HEK293 (cell line): ENCODE measurements around the gene EMSY.

Experiments used
- KLF16 ChIP-seq: fragments of 450-650 bp; formaldehyde crosslinking; IDR thresholded peaks from 2 replicates; pipeline ENCODE4 v1.5.1; 2017; ENCODE audit warnings: missing biosample characterization, missing genetic modification characterization
- SETDB1 ChIP-seq: IDR thresholded peaks from one replicate; pipeline ENCODE4 v1.6.1; 2017; ENCODE audit warnings: mild to moderate bottlenecking, low read length, moderate library complexity, mixed read lengths; ENCODE audit not compliant: insufficient read length
- SP2 ChIP-seq: fragments of 450-650 bp; formaldehyde crosslinking; IDR thresholded peaks from 2 replicates; pipeline ENCODE4 v1.5.1; 2016; ENCODE audit warnings: missing biosample characterization, missing genetic modification characterization
- ZFP37 ChIP-seq: fragments of 450-650 bp; formaldehyde crosslinking; IDR thresholded peaks from 2 replicates; pipeline ENCODE4 v1.5.1; 2016; ENCODE audit warnings: missing biosample characterization, missing genetic modification characterization
- ZNF121 ChIP-seq: fragments of 450-650 bp; formaldehyde crosslinking; IDR thresholded peaks from 2 replicates; pipeline ENCODE4 v1.5.1; 2016; ENCODE audit warnings: missing biosample characterization, missing genetic modification characterization
- ZNF2 ChIP-seq: fragments of 450-650 bp; formaldehyde crosslinking; IDR thresholded peaks from 2 replicates; pipeline ENCODE4 v1.5.1; 2016; ENCODE audit warnings: missing biosample characterization, missing genetic modification characterization
- ZNF223 ChIP-seq: fragments of 450-650 bp; formaldehyde crosslinking; IDR thresholded peaks from 2 replicates; pipeline ENCODE4 v1.5.1; 2016; ENCODE audit warnings: missing biosample characterization, missing genetic modification characterization
- ZNF24 ChIP-seq: fragments of 450-650 bp; formaldehyde crosslinking; IDR thresholded peaks from 2 replicates; pipeline ENCODE4 v1.5.1; 2016; ENCODE audit warnings: missing biosample characterization, missing genetic modification characterization
- ZNF274 ChIP-seq, 2 experiments: fragments of 200-500 bp in 1 of 2; fragments of 450-650 bp in 1 of 2; sonication (Bioruptor generic) in 1 of 2; formaldehyde crosslinking in 1 of 2; IDR thresholded peaks; 2 replicates each; pipeline versions ENCODE4 v1.5.1 to v1.6.1; 2014 to 2016; ENCODE audit warnings: borderline replicate concordance in 1 of 2, inconsistent platforms in 1 of 2, low read length in 1 of 2, missing biosample characterization in 1 of 2, missing genetic modification characterization in 1 of 2
- ZNF302 ChIP-seq: fragments of 450-650 bp; formaldehyde crosslinking; IDR thresholded peaks from 2 replicates; pipeline ENCODE4 v1.5.1; 2016; ENCODE audit warnings: missing biosample characterization, missing genetic modification characterization, low read depth
- ZNF707 ChIP-seq: fragments of 450-650 bp; formaldehyde crosslinking; IDR thresholded peaks from 2 replicates; pipeline ENCODE4 v1.5.1; 2016; ENCODE audit warnings: missing biosample characterization, missing genetic modification characterization
- ZNF843 ChIP-seq: fragments of 450-650 bp; formaldehyde crosslinking; IDR thresholded peaks from 2 replicates; pipeline ENCODE4 v1.5.1; 2016; ENCODE audit warnings: missing biosample characterization, missing genetic modification characterization
- TF ChIP-seq, protein P1 (sequence below): fragments of 450-650 bp; formaldehyde crosslinking; IDR thresholded peaks from 2 replicates; pipeline ENCODE4 v1.5.1; 2016; ENCODE audit warnings: missing biosample characterization, missing genetic modification characterization
- TF ChIP-seq, protein P2 (sequence below): fragments of 450-650 bp; formaldehyde crosslinking; optimal IDR thresholded peaks from 2 replicates; pipeline ENCODE3; 2016; ENCODE audit warnings: missing biosample characterization, mild to moderate bottlenecking, missing genetic modification characterization

DNA sequence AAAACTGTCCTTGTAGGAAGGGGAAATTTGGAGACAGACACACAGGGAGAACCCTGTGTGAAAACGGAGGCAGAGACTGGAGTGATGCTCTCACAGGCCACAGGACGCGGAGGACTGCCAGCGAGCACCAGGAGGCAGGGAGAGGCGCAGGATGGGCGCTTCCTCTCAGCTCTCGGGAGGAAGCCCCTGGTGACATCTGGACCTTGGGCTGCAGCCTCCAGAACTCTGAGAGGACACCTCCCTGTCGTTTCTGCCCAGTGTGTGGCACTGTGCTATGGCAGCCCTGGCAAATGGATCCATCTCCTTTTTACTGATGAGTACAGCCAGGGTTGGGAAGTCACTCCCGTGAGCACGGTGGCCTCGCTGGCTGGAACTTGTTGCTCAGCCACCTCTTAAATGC is 151.8 kb downstream of the EMSY start:
- TF ChIP-seq KLF16 (no peak), ZNF843 (tag by site-specific recombination) (no peak), ZNF707 (tag by site-specific recombination) (no peak), ZNF2 (tag by site-specific recombination) (no peak), ZFP37 (tag by site-specific recombination) (no peak), ZNF24 (tag by site-specific recombination) (no peak), SETDB1 (no peak), ZNF121 (tag by site-specific recombination) (no peak), ZNF274 (IDR thresholded peaks at IDR 0.05; ENCODE audit: low read length) (no peak), ZNF274 (tag by site-specific recombination; IDR thresholded peaks at IDR 0.05; ENCODE audit: borderline replicate concordance) (no peak), ZNF223 (tag by site-specific recombination) (no peak), ZNF302 (tag by site-specific recombination) (no peak), SP2 (tag by site-specific recombination) (no peak)
- TF ChIP-seq, protein P1, sequence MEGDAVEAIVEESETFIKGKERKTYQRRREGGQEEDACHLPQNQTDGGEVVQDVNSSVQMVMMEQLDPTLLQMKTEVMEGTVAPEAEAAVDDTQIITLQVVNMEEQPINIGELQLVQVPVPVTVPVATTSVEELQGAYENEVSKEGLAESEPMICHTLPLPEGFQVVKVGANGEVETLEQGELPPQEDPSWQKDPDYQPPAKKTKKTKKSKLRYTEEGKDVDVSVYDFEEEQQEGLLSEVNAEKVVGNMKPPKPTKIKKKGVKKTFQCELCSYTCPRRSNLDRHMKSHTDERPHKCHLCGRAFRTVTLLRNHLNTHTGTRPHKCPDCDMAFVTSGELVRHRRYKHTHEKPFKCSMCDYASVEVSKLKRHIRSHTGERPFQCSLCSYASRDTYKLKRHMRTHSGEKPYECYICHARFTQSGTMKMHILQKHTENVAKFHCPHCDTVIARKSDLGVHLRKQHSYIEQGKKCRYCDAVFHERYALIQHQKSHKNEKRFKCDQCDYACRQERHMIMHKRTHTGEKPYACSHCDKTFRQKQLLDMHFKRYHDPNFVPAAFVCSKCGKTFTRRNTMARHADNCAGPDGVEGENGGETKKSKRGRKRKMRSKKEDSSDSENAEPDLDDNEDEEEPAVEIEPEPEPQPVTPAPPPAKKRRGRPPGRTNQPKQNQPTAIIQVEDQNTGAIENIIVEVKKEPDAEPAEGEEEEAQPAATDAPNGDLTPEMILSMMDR = no peak
- TF ChIP-seq, protein P2, sequence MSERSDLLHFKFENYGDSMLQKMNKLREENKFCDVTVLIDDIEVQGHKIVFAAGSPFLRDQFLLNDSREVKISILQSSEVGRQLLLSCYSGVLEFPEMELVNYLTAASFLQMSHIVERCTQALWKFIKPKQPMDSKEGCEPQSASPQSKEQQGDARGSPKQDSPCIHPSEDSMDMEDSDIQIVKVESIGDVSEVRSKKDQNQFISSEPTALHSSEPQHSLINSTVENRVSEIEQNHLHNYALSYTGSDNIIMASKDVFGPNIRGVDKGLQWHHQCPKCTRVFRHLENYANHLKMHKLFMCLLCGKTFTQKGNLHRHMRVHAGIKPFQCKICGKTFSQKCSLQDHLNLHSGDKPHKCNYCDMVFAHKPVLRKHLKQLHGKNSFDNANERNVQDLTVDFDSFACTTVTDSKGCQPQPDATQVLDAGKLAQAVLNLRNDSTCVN (tag by site-specific recombination) = no peak
